Measurements from ENCODE around the gene RNF183. TPM values are rescaled to one million over a fixed set of nuclear protein-coding genes. Genes with fewer than 3 reads are reported as not detected.
"Not testable (repeated sequence)": the region's sequence is repeated elsewhere in the genome, so short reads cannot be mapped to it uniquely, and the experiment has no call there.

RNF183 gene
- polyA plus RNA-seq, 5 donors: 0.29 to 0.67 (median 0.61) TPM

DNA sequence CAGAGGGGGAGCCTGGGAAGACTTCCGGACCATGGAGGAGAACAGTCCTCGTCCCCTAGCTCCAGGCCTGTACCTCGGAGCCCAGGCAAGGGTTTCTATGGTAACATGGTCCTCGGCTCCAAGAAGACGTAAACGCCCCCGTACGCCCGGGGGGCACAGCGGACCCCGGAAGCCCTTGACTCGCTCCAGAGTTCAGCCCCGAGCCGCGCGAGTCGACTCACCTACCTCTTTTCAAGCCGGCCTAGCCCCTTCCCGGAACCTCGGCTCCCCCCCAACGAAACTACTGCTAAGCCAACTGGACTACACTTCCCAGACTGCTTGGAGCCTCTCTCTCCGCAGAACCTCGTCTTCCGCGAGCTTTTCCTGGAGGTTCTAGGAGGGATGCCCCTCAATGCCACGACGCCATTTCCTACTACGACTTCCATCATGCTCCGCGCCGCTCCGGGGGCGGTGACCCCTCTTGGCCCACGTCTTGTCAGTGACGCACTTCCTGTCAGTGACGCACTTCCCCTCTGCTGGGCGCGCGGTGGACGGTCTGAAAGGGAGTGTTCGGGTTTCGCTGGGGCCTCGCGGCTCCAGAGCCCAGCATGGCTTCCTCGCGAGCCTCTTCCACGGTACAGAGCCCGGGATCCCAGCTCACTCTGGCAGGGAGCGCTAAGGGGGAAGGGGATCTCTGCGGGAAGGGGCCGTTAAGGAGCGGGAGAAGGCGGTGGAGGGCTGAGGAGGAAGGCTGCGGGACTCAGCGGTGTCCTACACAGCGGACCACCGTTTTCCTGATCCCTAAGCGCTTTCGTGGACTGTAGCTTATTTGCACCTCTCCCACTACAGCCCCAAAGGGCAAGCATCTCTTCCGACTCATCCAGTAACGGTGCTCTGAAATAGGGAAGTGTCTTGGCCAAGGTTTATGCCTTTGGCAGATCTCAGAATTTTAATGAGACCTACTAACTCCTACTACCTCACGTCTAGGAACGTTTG, 27.7 kb downstream of the RNF183 start, which contains the start of the genes CDC26 and PRPF4:
CDC26 (minus strand) TSS at position 416 of the 975 bp plus-strand sequence. CDS start 3,065 bp downstream, outside the sequence.
PRPF4 (plus strand) TSS at position 502 of the 975 bp plus-strand sequence; CDS start at position 588, 86 bp downstream.
- DNase-seq: peak; percentile 97 to 98

DNA sequence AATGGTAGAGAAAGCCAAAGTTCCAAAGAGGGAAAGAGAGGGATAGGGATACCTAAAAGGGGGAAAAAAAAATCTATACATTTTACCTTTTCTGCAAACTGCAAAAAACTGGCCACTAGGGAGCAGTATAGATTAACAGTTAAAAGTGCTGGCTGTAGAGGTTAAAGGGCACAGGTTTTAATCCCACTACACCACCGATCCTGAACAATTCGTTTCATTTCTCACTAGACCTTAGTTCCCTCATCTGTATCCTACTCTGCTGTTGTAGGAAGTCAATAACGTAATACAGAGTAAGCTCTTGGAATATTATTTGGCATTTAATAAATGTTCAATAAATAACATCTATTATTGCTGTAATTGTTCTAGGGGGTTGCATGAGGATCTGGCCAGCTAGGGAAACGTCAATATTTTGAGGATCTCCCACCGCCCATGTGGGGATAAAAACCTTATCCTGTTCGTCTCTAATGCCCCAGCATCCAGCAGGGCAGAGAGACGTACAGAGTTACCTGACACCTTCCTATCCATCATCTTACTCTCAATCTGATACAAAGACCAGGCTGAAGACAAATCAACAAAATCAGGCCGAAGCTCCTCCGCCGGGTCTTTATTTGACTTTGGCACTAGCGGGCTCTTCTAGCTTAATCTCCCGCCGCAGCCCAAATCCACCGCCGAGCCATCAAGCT, 28.6 kb downstream of the RNF183 start:
- DNase-seq: peak; percentile 30 to 48

DNA sequence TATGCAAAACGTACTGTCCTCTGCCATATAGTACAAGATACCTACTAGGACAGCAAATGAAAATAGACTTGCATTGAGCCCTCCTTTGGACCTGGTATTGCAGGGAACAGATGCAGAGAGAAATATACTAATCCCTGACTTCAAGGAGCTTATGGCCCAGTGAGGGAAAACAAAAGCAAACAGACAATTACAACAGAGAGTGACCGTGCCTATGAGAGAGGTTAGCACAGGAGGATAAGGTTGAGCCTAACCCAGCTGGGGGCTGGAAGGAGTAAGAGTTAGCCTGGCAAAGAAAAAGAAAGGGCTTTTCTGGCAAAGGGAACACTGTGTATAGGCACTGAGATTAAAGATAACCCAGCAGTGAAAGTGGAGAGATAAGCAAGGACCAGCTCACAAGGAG, 33.3 kb downstream of the RNF183 start:
- no peak for DNase-seq

DNA sequence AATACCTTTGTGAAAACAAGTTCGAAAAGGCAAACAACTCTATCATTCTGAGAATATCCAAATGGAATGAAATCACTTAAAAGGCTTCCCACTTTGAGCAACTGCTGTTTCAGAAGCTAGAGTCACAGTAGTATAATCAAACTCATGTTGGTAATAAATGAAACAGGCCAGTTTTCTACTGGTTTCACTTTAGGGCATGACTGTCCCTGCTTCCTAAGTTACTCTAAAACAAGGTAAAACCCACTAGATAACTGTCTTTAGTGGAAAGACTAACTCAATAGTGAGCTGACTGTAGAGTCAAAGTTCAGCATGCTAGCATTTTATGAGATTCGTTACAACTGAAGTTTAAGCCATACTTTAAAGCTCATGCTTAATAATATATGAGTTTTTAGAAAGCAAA, 33.8 kb downstream of the RNF183 start:
- no peak for DNase-seq

DNA sequence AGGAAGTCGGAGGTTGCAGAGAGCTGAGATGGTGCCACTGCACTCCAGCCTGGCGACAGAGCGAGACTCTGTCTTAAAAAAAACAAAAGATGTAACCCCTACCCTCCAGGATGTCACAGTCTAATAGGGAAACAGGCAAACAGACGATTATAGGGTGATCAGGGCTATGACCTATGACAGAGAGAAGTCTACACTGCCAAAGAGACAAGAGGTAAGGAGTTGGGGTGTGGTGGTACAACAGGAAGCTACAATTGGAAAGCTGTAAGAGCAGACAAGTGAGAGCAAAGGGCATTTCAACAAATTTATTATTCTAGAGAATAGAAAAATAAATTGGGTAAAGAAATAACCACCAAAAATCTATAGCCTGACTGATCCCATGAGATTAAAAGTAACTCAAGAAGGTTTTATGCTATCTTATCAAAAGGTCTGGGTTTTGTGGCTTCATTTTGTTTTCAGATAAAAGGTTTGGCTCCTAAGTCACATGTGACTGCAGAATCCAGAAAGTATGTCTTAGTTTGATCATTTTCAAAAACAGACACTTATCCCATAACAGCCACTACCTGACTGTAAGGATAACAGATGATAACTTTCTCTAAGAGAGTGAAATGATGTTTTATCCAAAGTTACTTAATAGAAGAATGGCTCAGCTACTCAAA, 35.1 kb downstream of the RNF183 start:
- no peak for DNase-seq

DNA sequence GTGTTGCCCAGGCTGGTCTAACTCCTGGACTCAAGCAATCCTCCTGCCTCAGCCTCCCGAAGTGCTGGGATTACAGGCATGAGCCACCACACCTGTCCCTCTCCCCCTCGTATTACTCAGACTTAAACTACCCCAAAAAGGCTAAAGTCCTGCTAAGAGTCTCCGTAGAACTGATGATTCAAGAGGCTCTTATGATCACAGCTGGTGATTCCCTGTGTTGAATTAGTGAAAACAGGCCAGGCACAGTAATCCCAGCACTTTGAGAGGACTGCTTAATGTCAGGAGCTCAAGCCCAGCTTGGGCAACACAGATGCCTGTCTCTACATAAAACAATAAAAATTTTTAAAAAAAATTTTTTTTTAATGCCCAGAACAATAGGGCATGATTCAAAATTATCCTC, 37.0 kb downstream of the RNF183 start:
- no peak for DNase-seq

DNA sequence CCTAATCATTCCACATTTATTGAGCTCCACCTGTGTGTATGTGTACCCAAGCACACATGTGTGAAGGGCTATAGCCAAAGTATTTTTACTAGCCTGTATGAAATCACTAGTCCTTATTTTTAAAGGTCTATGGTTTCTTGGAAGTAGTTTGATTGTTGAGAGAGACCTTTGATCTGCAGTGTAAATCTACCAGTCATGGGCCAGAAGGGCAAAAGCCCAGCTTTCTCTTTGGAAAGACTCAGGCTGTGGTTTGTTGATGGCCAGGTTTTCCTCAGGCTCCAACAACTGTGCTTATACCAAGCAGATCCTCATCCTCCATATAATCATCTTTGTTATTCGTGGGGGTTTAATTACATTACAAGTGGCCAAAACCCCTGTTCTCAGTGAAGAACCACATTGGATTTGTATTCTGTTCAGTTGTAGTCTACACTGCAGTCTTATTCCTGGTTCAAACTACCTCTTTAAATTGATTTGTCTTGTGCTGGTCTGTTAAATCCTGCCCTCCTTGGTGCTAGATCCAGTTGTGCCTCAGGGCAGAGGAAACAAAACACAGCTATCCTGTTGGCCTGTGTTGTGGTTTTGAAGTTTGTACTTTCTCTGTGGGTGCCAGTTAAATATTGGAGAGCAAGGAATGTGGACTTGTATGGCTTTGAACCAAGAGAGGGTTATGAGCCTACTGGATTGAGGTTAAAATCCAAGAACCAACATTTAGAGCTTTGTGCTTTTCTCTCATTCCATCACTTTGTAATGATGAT, 41.1 kb downstream of the RNF183 start:
- DNase-seq: no peak

DNA sequence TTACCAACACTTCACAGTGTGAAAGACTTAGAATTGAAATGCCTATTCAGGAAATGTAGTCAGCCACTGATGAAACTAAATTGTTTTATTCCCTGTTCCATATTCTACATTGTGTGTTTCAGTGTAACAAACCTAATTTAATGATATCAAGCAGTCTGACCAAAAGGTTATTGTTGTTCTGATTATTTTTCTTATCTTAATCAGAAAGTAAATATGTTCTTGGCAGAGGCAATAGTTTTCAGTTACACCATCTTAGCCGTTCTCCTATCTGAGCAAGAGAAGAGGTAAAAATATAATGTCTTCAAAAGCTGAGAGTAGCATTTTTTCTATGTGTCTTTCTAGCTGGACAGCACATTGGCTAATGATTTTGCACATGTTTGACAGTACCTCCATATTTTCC, 44.9 kb downstream of the RNF183 start:
- no peak for DNase-seq

- DNase-seq: no peak
These were observed 45.3 kb downstream of the RNF183 start for GRCh38 chr9:113257863-113258262.

GRCh38 chr9:113255438-113255837, 47.7 kb downstream of the RNF183 start:
- DNase-seq: no peak

DNA sequence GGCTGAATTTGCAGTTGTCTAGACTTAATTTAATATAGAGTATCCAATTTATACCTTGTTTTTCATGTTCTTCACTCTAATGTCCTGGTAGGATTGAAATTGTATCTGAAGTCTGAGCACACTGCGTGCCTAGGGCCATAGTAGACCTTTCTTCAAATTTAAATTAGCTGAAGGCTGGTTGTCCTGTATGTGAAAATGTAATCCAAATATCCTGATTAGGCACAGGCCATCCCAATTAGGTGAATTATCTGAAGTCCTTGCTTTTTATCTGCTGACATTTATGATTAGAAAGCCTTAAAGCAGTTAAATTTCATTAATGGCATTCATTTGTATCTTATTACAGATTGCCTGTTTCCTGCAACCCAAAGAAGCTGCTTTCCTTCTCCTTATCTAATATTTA, 48.2 kb downstream of the RNF183 start:
- no peak for DNase-seq

GRCh38 chr9:113250807-113251206, 52.4 kb downstream of the RNF183 start:
- no peak for DNase-seq

GRCh38 chr9:113249661-113250060, 53.5 kb downstream of the RNF183 start:
- not testable (repeated sequence) for DNase-seq

GRCh38 chr9:113247640-113248039, 55.5 kb downstream of the RNF183 start:
- DNase-seq: no peak

Other genes with a start within 250 kb of the RNF183 start
- 10 to 100 TPM; 10.5 to 17.8 (median 13.5) TPM for gene ZFP37, start 246.7 kb downstream of the RNF183 start, polyA plus RNA-seq (ENCODE audit: insufficient read depth in 1 of 5, insufficient read length in 5 of 5, low replicate concordance in 1 of 5)
- 1 to 10 TPM; 2.6 to 3.8 (median 2.7) TPM for gene SLC31A2, start 152.4 kb downstream of the RNF183 start, polyA plus RNA-seq (ENCODE audit: insufficient read depth in 1 of 5, insufficient read length in 5 of 5, low replicate concordance in 1 of 5)
- 10 to 100 TPM; 26.3 to 36.8 (median 34.1) TPM for gene FKBP15, start 82.1 kb downstream of the RNF183 start, polyA plus RNA-seq (ENCODE audit: insufficient read depth in 1 of 5, insufficient read length in 5 of 5, low replicate concordance in 1 of 5)
- 10 to 100 TPM; 14.9 to 18.8 (median 15.3) TPM for gene SLC31A1, start 81.8 kb downstream of the RNF183 start, polyA plus RNA-seq (ENCODE audit: insufficient read depth in 1 of 5, insufficient read length in 5 of 5, low replicate concordance in 1 of 5)
- 10 to 100 TPM; 30.3 to 38.4 (median 34.8) TPM for gene CDC26, start 27.8 kb downstream of the RNF183 start, polyA plus RNA-seq (ENCODE audit: insufficient read depth in 1 of 5, insufficient read length in 5 of 5, low replicate concordance in 1 of 5)
- 10 to 100 TPM; 26.0 to 32.7 (median 30.4) TPM for gene PRPF4, start 27.7 kb downstream of the RNF183 start, polyA plus RNA-seq (ENCODE audit: insufficient read depth in 1 of 5, insufficient read length in 5 of 5, low replicate concordance in 1 of 5)
- gene WDR31, start 36.9 kb upstream of the RNF183 start, polyA plus RNA-seq (ENCODE audit: insufficient read depth in 1 of 5, insufficient read length in 5 of 5, low replicate concordance in 1 of 5): 1 to 10 TPM; 4.9 to 6.8 (median 6.2) TPM
- gene BSPRY, start 46.2 kb upstream of the RNF183 start, polyA plus RNA-seq (ENCODE audit: insufficient read depth in 1 of 5, insufficient read length in 5 of 5, low replicate concordance in 1 of 5): 1 to 10 TPM; 6.7 to 9.1 (median 8.4) TPM
- gene HDHD3, start 73.6 kb upstream of the RNF183 start, polyA plus RNA-seq (ENCODE audit: insufficient read depth in 1 of 5, insufficient read length in 5 of 5, low replicate concordance in 1 of 5): 10 to 100 TPM; 11.2 to 17.2 (median 16.7) TPM
- 10 to 100 TPM; 36.8 to 50.0 (median 45.5) TPM for gene ALAD, start 97.9 kb upstream of the RNF183 start, polyA plus RNA-seq (ENCODE audit: insufficient read depth in 1 of 5, insufficient read length in 5 of 5, low replicate concordance in 1 of 5)
- 10 to 100 TPM; 56.3 to 70.3 (median 67.0) TPM for gene POLE3, start 107.3 kb upstream of the RNF183 start, polyA plus RNA-seq (ENCODE audit: insufficient read depth in 1 of 5, insufficient read length in 5 of 5, low replicate concordance in 1 of 5)
- gene C9orf43, start 107.4 kb upstream of the RNF183 start, polyA plus RNA-seq (ENCODE audit: insufficient read depth in 1 of 5, insufficient read length in 5 of 5, low replicate concordance in 1 of 5): 1 to 10 TPM in 1 of 5 donors, under 1 TPM in 4; 0.51 to 1.1 (median 0.73) TPM
- gene RGS3, start 160.4 kb upstream of the RNF183 start, polyA plus RNA-seq (ENCODE audit: insufficient read depth in 1 of 5, insufficient read length in 5 of 5, low replicate concordance in 1 of 5): 10 to 100 TPM; 65.3 to 82.9 (median 75.8) TPM

All from right lung (tissue), 5 donors.